SU-DHL-6 (cell line): ENCODE measurements around the gene FSCN2.

ENCODE experiments used
- H2AFZ ChIP-seq: fragments of 200-600 bp; sonication (generic); 2 replicates; pipeline ENCODE4 v1.6.1; 2014; ENCODE audit warnings: low read depth, mild to moderate bottlenecking, moderate library complexity, mixed read lengths, antibody characterized with exemption, low read length; ENCODE audit not compliant: severe bottlenecking
- H3F3A ChIP-seq: fragments of 200-600 bp; shearing (Covaris generic); 2 replicates; pipeline ENCODE4 v1.6.0; 2016; ENCODE audit warnings: antibody characterized with exemption, mild to moderate bottlenecking; ENCODE audit not compliant: insufficient read depth
- H3K27ac ChIP-seq: fragments of 200-600 bp; sonication (generic); 2 replicates; pipeline ENCODE4 v1.5.1; 2016; ENCODE audit warnings: low read depth, mild to moderate bottlenecking, low read length, moderate library complexity, mixed read lengths
- H3K27me3 ChIP-seq: fragments of 200-600 bp; sonication (generic), shearing (Covaris generic); 2 replicates; pipeline ENCODE4 v1.6.0; 2014; ENCODE audit warnings: mild to moderate bottlenecking, low read length
- H3K36me3 ChIP-seq: fragments of 200-600 bp; sonication (generic); 2 replicates; pipeline ENCODE4 v1.6.1; 2014; ENCODE audit warnings: mild to moderate bottlenecking, low read length, mixed read lengths
- H3K4me2 ChIP-seq: fragments of 300-600, 200-600 bp; shearing (Covaris generic), sonication (generic); 2 replicates; pipeline ENCODE4 v1.6.0; 2014; ENCODE audit warnings: low read length, low read depth, mild to moderate bottlenecking; ENCODE audit not compliant: poor library complexity, severe bottlenecking
- H3K4me3 ChIP-seq: fragments of 200-600 bp; sonication (generic); 2 replicates; pipeline ENCODE4 v1.5.1; 2014; ENCODE audit warnings: antibody characterized with exemption, low read length, mild to moderate bottlenecking, mixed read lengths; ENCODE audit not compliant: insufficient read depth, poor library complexity, severe bottlenecking
- H3K79me2 ChIP-seq: fragments of 200-600 bp; sonication (generic); 2 replicates; pipeline ENCODE4 v1.6.1; 2014; ENCODE audit warnings: mild to moderate bottlenecking, low read length, moderate library complexity; ENCODE audit not compliant: insufficient read depth
- H3K9ac ChIP-seq: fragments of 200-600 bp; sonication (generic); 2 replicates; pipeline ENCODE4 v1.7.0; 2014; ENCODE audit warnings: mild to moderate bottlenecking, low read length
- H3K9me2 ChIP-seq: fragments of 200-600 bp; sonication (generic); replicated peaks from 2 replicates; pipeline ENCODE4 v1.6.1; 2014; ENCODE audit warnings: low read length; ENCODE audit not compliant: insufficient read depth
- H3K9me3 ChIP-seq: fragments of 200-600 bp; sonication (generic); 2 replicates; pipeline ENCODE4 v1.6.1; 2014; ENCODE audit warnings: low read length, mixed read lengths; ENCODE audit not compliant: insufficient read depth
- H4K20me1 ChIP-seq: fragments of 200-600 bp; sonication (generic); 2 replicates; pipeline ENCODE4 v1.6.1; 2014; ENCODE audit warnings: low read depth, mild to moderate bottlenecking, antibody characterized with exemption, low read length, moderate library complexity, mixed read lengths
- CTCF ChIP-seq: fragments of 200-600 bp; sonication (generic); IDR thresholded peaks from one replicate; pipeline ENCODE4 v1.5.1; 2017; ENCODE audit warnings: antibody characterized with exemption, mild to moderate bottlenecking, low read length, moderate library complexity; ENCODE audit not compliant: insufficient read depth, poor library complexity, severe bottlenecking
- EZH2phosphoT487 ChIP-seq: fragments of 200-600 bp; sonication (generic), shearing (Covaris generic); conservative IDR thresholded peaks from 2 replicates; pipeline ENCODE4 v1.6.1; 2018; ENCODE audit warnings: mild to moderate bottlenecking, antibody characterized with exemption, low read length, moderate library complexity, mixed read lengths

FSCN2 gene

GRCh38 chr17:81489998-81490992 lies 37.9 kb upstream of the FSCN2 start:
- H3K4me2 ChIP-seq = no peak overlapping the region
- H3K27ac ChIP-seq = no peak overlapping the region

GRCh38 chr17:81491181-81491581 lies 37.0 kb upstream of the FSCN2 start:
- Histone ChIP-seq H3K27ac (no peak overlapping the region), H3K27me3 (no peaks in the 10 kb centered on the region), H3K36me3 (no peaks in the 10 kb centered on the region), H3F3A (0 out of 2 replicates have a peak, but pooled peaks cover 3% of the 10 kb centered on the region), H3K9me3 (no peaks in the 10 kb centered on the region), H2AFZ (no peak overlapping the region), H3K79me2 (no peaks in the 10 kb centered on the region), H3K9me2 (no peaks in the 10 kb centered on the region), H4K20me1 (no peaks in the 10 kb centered on the region), H3K4me3 (no peak overlapping the region), H3K4me2 (no peak overlapping the region), H3K9ac (no peak overlapping the region)
- TF ChIP-seq EZH2phosphoT487 (no peak), CTCF (no peak)

More at GRCh38 chr17:81489998-81490992, 37.9 kb upstream of the FSCN2 start:
- H3F3A ChIP-seq = 0 out of 2 replicates have a peak, but pooled peaks cover 5% of the 10 kb centered on the region
- H3K79me2 ChIP-seq = no peaks in the 10 kb centered on the region
- H2AFZ ChIP-seq = no peak overlapping the region
- no peaks in the 10 kb centered on the region for H3K9me2 ChIP-seq
- no peaks in the 10 kb centered on the region for H3K9me3 ChIP-seq
- H3K4me3 ChIP-seq = no peak overlapping the region
- no peak overlapping the region for H3K9ac ChIP-seq
- no peaks in the 10 kb centered on the region for H4K20me1 ChIP-seq
- no peaks in the 10 kb centered on the region for H3K36me3 ChIP-seq
- no peaks in the 10 kb centered on the region for H3K27me3 ChIP-seq
- TF ChIP-seq CTCF (no peak), EZH2phosphoT487 (no peak)

- H3K9ac ChIP-seq = no peak overlapping the region
- no peaks in the 10 kb centered on the region for H3K79me2 ChIP-seq
- no peaks in the 10 kb centered on the region for H3K36me3 ChIP-seq
- no peak overlapping the region for H3K4me3 ChIP-seq
- TF ChIP-seq CTCF = no peak
- no peak for TF ChIP-seq EZH2phosphoT487
- no peak overlapping the region for H2AFZ ChIP-seq
- H3K9me2 ChIP-seq = no peaks in the 10 kb centered on the region
- no peaks in the 10 kb centered on the region for H3K9me3 ChIP-seq
- H4K20me1 ChIP-seq = no peaks in the 10 kb centered on the region
- no peaks in the 10 kb centered on the region for H3K27me3 ChIP-seq
- H3F3A ChIP-seq = no peaks in the 10 kb centered on the region
- no peak overlapping the region for H3K4me2 ChIP-seq
- no peak overlapping the region for H3K27ac ChIP-seq
These were observed 36.4 kb upstream of the FSCN2 start for GRCh38 chr17:81491761-81492160.
